Esophagus squamous epithelium (tissue), 5 donors: Measurements from ENCODE around the gene ABCD2. TPM values are rescaled to one million over a fixed set of nuclear protein-coding genes. Genes with fewer than 3 reads are reported as not detected.
"Not testable (repeated sequence)": the region's sequence is repeated elsewhere in the genome, so short reads cannot be mapped to it uniquely, and the experiment has no call there.

Experiments
- DNase-seq: peaks from one replicate; lab custom pipeline; 2025; lab: John Stamatoyannopoulos, UW
- H3K27ac ChIP-seq, 4 donors: fragments of 200-600 bp; sonication (generic); one replicate each; pipeline ENCODE4 v1.5.1; 2016 to 2019; ENCODE audit warnings: mild to moderate bottlenecking in 1 of 4
- H3K27me3 ChIP-seq, 4 donors: fragments of 200-600 bp; sonication (generic); 1 replicate in 3 of 4; 2 replicates in 1 of 4; pipeline versions ENCODE4 v1.5.1 to v1.6.0; 2017 to 2021; ENCODE audit warnings: antibody characterized with exemption in 1 of 4
- H3K36me3 ChIP-seq, 3 donors: fragments of 200-600 bp; sonication (generic); one replicate each; pipeline ENCODE4 v1.5.1; 2016 to 2019
- H3K4me1 ChIP-seq, 3 donors: fragments of 200-600 bp; sonication (generic); one replicate each; pipeline ENCODE4 v1.5.1; 2017 to 2019
- H3K4me3 ChIP-seq, 4 donors: fragments of 200-600 bp; sonication (generic); 1 replicate in 3 of 4; 2 replicates in 1 of 4; pipeline ENCODE4 v1.5.1; 2016 to 2019; ENCODE audit warnings: mild to moderate bottlenecking in 2 of 4, moderate library complexity in 1 of 4
- H3K9me3 ChIP-seq, 3 donors: fragments of 200-600 bp; sonication (generic); one replicate each; pipeline ENCODE4 v1.5.1; 2016 to 2019
- POLR2A ChIP-seq, 4 donors: fragments of 450-650 bp; IDR thresholded peaks; one replicate each; pipeline ENCODE4 v1.6.1; 2017; ENCODE audit warnings: antibody characterized with exemption in 4 of 4, mild to moderate bottlenecking in 4 of 4, moderate library complexity in 3 of 4
- WGBS, 2 donors: methylation state at CpG; one replicate each; pipeline ENCODE4 v1.1.5; 2018; 5-methylcytosine and 5-hydroxymethylcytosine counted together
- intact Hi-C: fragments of 100-400 bp; cut with DNase I; formaldehyde crosslinking; loops from one replicate; pipeline ENCODE4 v1.15.0; 2022
- total RNA-seq, 4 donors: library from RNA; depleted of rRNA; stranded (reverse); fragments of >200 nt; gene quantifications; one replicate each; pipeline ENCODE4 v1.1.0, GENCODE V29; 2016
- TF ChIP-seq, protein P1 (sequence below), 6 experiments: fragments of 450-650 bp in 4 of 6; fragments of 200-600 bp in 2 of 6; sonication (generic) in 2 of 6; IDR thresholded peaks; one replicate each; pipeline ENCODE4 v1.5.1; 2016 to 2019; ENCODE audit warnings: antibody characterized with exemption in 6 of 6, mild to moderate bottlenecking in 4 of 6, moderate library complexity in 4 of 6
- donor health status: DM: yes; HTN: yes; CAD: no.

ABCD2 gene
- total RNA-seq, 4 donors from 2014 or later: 0.09 to 0.38 (median 0.12) TPM

DNA sequence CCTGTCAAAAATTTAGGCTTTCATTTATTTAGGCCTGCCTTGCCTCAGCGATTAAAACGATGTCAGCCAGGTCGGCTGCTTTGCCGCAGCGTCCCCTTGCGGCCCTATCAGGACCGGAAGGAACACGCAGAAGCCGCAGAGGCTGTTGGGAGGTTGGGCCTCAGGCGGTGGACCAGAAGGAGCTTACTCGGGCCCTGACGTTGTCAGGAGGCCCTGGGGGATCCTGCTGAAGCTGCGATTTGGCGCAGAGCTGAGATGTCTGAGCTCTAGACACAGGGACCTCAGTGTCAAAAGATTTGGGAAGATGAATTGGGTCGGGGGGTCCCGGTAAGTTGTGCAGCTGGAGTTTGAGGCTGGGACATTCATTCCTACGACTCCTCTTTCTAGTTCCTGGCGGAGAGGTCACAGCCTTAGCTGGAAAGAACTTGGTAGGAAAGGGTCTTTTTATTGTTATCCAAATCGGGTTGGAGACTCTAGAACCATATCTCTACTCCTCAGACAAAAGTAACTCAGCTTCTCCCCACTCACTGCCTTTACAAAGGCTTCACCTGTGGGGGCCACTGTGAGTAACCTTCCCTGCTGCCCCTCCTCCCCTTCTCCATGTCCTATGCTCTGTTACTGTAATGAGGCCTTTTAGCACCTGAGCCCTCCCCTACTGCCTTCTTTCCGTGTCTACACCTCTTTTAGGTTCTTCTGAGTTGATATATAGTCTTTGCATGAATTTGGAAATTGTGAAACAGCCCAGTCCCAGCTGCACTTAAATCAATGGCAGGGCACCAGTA, 6.6 kb upstream of the ABCD2 start:
- no peak for DNase-seq
- Histone ChIP-seq H3K36me3 (no peaks in the 10 kb centered on the region), H3K27ac (no peak overlapping the region), H3K4me1 (no peaks in the 10 kb centered on the region), H3K9me3 (no peaks in the 10 kb centered on the region), H3K4me3 (no peak overlapping the region), H3K27me3 (no peaks in the 10 kb centered on the region)
- intact Hi-C loops: no loop called here
- WGBS, 2 donors: 85 to 92% methylated on average over 12 to 16 of the region's 20 CpGs
- TF ChIP-seq, protein P1, sequence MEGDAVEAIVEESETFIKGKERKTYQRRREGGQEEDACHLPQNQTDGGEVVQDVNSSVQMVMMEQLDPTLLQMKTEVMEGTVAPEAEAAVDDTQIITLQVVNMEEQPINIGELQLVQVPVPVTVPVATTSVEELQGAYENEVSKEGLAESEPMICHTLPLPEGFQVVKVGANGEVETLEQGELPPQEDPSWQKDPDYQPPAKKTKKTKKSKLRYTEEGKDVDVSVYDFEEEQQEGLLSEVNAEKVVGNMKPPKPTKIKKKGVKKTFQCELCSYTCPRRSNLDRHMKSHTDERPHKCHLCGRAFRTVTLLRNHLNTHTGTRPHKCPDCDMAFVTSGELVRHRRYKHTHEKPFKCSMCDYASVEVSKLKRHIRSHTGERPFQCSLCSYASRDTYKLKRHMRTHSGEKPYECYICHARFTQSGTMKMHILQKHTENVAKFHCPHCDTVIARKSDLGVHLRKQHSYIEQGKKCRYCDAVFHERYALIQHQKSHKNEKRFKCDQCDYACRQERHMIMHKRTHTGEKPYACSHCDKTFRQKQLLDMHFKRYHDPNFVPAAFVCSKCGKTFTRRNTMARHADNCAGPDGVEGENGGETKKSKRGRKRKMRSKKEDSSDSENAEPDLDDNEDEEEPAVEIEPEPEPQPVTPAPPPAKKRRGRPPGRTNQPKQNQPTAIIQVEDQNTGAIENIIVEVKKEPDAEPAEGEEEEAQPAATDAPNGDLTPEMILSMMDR (IDR thresholded peaks at IDR 0.05): no peak
- no peak for TF ChIP-seq POLR2A (IDR thresholded peaks at IDR 0.05)

DNA sequence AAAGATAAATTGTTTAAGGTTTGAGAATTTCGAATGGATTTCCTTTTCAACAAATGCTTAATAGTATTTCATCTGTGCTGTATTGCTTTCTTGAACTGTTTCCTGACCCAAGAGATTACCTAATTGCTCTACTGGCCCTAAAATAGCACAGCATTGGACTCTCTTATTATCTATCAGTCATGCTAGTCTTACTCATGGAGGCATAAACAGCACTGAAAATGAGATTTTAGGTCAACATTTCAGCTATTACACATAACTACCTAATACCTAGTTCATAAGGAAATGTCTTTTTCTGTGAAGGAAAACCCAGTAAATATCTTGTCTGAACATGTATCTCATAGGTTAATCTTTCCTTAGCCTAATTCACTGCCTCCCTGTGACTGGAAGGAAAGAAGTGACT, 4.3 kb upstream of the ABCD2 start:
- no peak for DNase-seq
- H3K4me1 ChIP-seq: peaks cover 0 to 13% (median 4%) of the 10 kb centered on the region in 3 donors
- H3K4me3 ChIP-seq: no peak overlapping the region
- H3K27ac ChIP-seq: no peak overlapping the region
- no peaks in the 10 kb centered on the region for H3K27me3 ChIP-seq
- WGBS, 2 donors: 53 to 62% methylated on average over 1 of the region's 1 CpG
- TF ChIP-seq POLR2A (IDR thresholded peaks at IDR 0.05): no peak
- TF ChIP-seq, protein P1 (IDR thresholded peaks at IDR 0.05): no peak
- H3K36me3 ChIP-seq: no peaks in the 10 kb centered on the region
- no peaks in the 10 kb centered on the region for H3K9me3 ChIP-seq
- intact Hi-C loops: no loop called here

DNA sequence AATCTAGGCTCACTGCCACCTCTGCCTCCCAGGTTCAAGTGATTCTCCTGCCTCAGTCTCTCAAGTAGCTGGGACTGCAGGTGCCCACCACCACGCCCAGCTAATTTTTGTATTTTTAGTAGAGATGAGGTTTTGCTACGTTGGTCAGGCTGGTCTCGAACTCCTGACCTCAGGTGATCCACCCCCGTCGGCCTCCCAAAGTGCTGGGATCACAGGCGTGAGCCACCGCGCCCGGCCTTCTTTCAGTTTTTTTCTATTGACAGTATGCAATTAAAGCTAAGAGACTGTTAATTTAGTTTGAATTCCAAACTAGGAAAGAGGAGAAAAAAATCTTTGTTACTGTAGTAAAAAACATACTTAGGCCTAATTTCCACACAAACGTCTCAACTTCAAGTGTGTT, 3.6 kb upstream of the ABCD2 start:
- 87 to 89% methylated on average over 1 to 4 of the region's 10 CpGs for WGBS, 2 donors
- DNase-seq, H3K27ac ChIP-seq, H3K4me3 ChIP-seq, H3K36me3 ChIP-seq, H3K9me3 ChIP-seq, H3K27me3 ChIP-seq, intact Hi-C loops: not testable (repeated sequence)
- H3K4me1 ChIP-seq: peaks cover 0 to 19% (median 4%) of the 10 kb centered on the region in 3 donors

DNA sequence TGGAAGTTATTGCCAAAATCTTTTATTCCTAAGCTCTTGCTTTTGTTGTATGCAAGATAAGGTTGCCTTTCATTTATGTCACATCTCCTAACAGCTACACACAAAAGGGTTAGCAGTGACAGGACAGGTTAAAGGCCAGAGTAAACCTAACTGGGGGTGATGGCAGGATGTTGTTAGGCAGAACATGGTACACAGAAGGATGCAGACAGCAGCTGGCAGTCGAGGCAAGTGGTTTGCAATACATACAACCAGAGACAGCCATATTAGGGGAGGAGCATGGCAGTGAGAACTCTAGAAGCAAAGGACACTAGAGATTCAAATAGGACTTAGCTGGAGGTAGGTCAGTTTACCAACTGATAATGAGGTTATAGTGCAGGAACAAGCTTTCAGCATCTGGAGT, 2.7 kb upstream of the ABCD2 start:
- Histone ChIP-seq H3K27ac (no peak overlapping the region), H3K9me3 (no peaks in the 10 kb centered on the region), H3K36me3 (no peaks in the 10 kb centered on the region), H3K27me3 (no peaks in the 10 kb centered on the region), H3K4me3 (no peak overlapping the region), H3K4me1 (peaks cover 0 to 19% (median 4%) of the 10 kb centered on the region in 3 donors)
- no peak for DNase-seq
- TF ChIP-seq, protein P1 (IDR thresholded peaks at IDR 0.05): no peak
- no peak for TF ChIP-seq POLR2A (IDR thresholded peaks at IDR 0.05)
- WGBS, 2 donors: 27 to 35% methylated on average over 1 of the region's 1 CpG
- intact Hi-C loops: no loop called here

DNA sequence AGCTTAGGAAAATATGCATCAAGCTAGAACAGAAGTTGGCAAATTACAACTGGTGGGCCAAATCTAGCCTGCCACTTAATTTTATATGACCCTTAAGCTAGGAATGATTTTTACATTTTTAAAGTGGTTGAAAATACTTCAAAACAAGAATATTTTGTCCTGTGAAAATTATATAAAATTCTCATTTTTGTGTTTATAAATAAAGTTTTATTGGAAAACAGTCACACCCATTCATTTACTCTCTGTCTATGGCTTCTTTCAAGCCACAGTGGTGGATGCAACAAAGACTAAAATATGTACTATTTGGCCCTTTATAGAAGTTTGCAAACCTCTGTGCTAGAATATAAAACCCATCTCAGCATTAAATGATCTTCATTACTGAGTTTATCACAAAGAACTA, 2.1 kb upstream of the ABCD2 start:
- Histone ChIP-seq H3K27me3 (no peaks in the 10 kb centered on the region), H3K4me1 (peaks cover 0 to 19% (median 4%) of the 10 kb centered on the region in 3 donors), H3K9me3 (no peaks in the 10 kb centered on the region), H3K27ac (peak overlapping the region in 1 of 4 donors; percentile 14), H3K4me3 (no peak overlapping the region), H3K36me3 (no peaks in the 10 kb centered on the region)
- TF ChIP-seq, protein P1 (IDR thresholded peaks at IDR 0.05): no peak
- TF ChIP-seq POLR2A (IDR thresholded peaks at IDR 0.05): no peak
- intact Hi-C loops: no loop called here
- no peak for DNase-seq
